Panc1 (cell line): ENCODE measurements around the gene CES1.
A peak's percentile ranks its signal among the peaks of the same experiment; 100 is the strongest.

ENCODE experiments used
- CTCF ChIP-seq: fragments of 450-650 bp; IDR thresholded peaks from 2 replicates; pipeline ENCODE4 v1.5.1; 2017; ENCODE audit warnings: mild to moderate bottlenecking
- POLR2AphosphoS5 ChIP-seq: IDR thresholded peaks from 2 replicates; pipeline ENCODE4 v1.6.1; 2012; ENCODE audit warnings: mild to moderate bottlenecking, low read depth, low read length, moderate library complexity
- REST ChIP-seq, 2 experiments: IDR thresholded peaks; 2 replicates each; pipeline ENCODE4 v1.6.1; 2011 to 2012; ENCODE audit warnings: low read depth in 2 of 2, control low read depth in 1 of 2, low read length in 1 of 2, mild to moderate bottlenecking in 1 of 2, moderate library complexity in 1 of 2; ENCODE audit not compliant: insufficient read depth in 1 of 2
- SIN3A ChIP-seq: IDR thresholded peaks from 2 replicates; pipeline ENCODE4 v1.6.1; 2012; ENCODE audit warnings: low read depth, mild to moderate bottlenecking, low read length, moderate library complexity, borderline replicate concordance; ENCODE audit not compliant: insufficient read depth

- TF ChIP-seq CTCF (peak; percentile 44), SIN3A (no peak), POLR2AphosphoS5 (no peak), REST (IDR thresholded peaks at IDR 0.05; ENCODE audit: insufficient read depth in 1 of 2, low read depth in 2 of 2, low read length in 1 of 2) (no peak)
These were observed 10.2 kb upstream of the CES1 start for GRCh38 chr16:55843105-55843395.
